NOMO-1 treated with DMSO at 0.1 percent for 48 hours (cell line): ENCODE results near the gene HRH1.
A peak's percentile ranks its signal among the peaks of the same experiment; 100 is the strongest.
"Not testable (repeated sequence)": the region's sequence is repeated elsewhere in the genome, so short reads cannot be mapped to it uniquely, and the experiment has no call there.

Source experiments
- DNase-seq: peaks from one replicate; lab custom pipeline; 2025; ENCODE audit not compliant: unreplicated experiment; lab: John Stamatoyannopoulos, UW

Gene HRH1

GRCh38 chr3:11238880-11239279 is 84.6 kb downstream of the HRH1 start:
- no peak for DNase-seq

GRCh38 chr3:11239796-11240195 is 85.5 kb downstream of the HRH1 start:
- no peak for DNase-seq

GRCh38 chr3:11240496-11240895 is 86.2 kb downstream of the HRH1 start:
- no peak for DNase-seq

GRCh38 chr3:11244121-11244677 is 89.9 kb downstream of the HRH1 start:
- no peak for DNase-seq

- no peak for DNase-seq
These were observed 91.0 kb downstream of the HRH1 start for GRCh38 chr3:11245276-11245675.

GRCh38 chr3:11245827-11246662 is 91.8 kb downstream of the HRH1 start:
- DNase-seq, result no peak

- DNase-seq, result no peak
These were observed 92.3 kb downstream of the HRH1 start for GRCh38 chr3:11246663-11246970.

- no peak for DNase-seq
These were observed 93.1 kb downstream of the HRH1 start for GRCh38 chr3:11247362-11247761.

GRCh38 chr3:11248596-11248995 is 94.3 kb downstream of the HRH1 start:
- no peak for DNase-seq

- DNase-seq, result no peak
These were observed 96.9 kb downstream of the HRH1 start for GRCh38 chr3:11250902-11251806.

GRCh38 chr3:11251807-11252176 is 97.5 kb downstream of the HRH1 start:
- DNase-seq, result no peak

- no peak for DNase-seq
These were observed 100.6 kb downstream of the HRH1 start for GRCh38 chr3:11254876-11255275.

GRCh38 chr3:11255537-11255936 is 101.2 kb downstream of the HRH1 start:
- not testable (repeated sequence) for DNase-seq

- DNase-seq, result no peak
These were observed 104.7 kb downstream of the HRH1 start for GRCh38 chr3:11258958-11259357.

GRCh38 chr3:11260460-11260859 is 106.2 kb downstream of the HRH1 start:
- no peak for DNase-seq

- no peak for DNase-seq
These were observed 114.7 kb downstream of the HRH1 start for GRCh38 chr3:11269007-11269406.

GRCh38 chr3:11271986-11272904 is 118.0 kb downstream of the HRH1 start, which contains the start of gene ATG7:
Gene ATG7 (plus strand): TSS chr3:11272397. CDS start chr3:11298696, 26,299 bp downstream.
- peak; percentile 93 for DNase-seq

GRCh38 chr3:11272906-11273574 is 118.7 kb downstream of the HRH1 start:
- DNase-seq, result peak; percentile 81

- peak; percentile 96 for DNase-seq
These were observed 119.6 kb downstream of the HRH1 start for GRCh38 chr3:11273891-11274291.

- DNase-seq, result peak; percentile 11
These were observed 120.4 kb downstream of the HRH1 start for GRCh38 chr3:11274566-11275142.
